ENCODE data around the gene MAP2. TPM values are rescaled to one million over a fixed set of nuclear protein-coding genes. Genes with fewer than 3 reads are reported as not detected.

Gene MAP2
- total and polyA plus RNA-seq, 2 donors (not counting 3 experiments of a cell fraction or from before 2014, with no cell fraction given) = 19.4 to 46.1 TPM

DNA sequence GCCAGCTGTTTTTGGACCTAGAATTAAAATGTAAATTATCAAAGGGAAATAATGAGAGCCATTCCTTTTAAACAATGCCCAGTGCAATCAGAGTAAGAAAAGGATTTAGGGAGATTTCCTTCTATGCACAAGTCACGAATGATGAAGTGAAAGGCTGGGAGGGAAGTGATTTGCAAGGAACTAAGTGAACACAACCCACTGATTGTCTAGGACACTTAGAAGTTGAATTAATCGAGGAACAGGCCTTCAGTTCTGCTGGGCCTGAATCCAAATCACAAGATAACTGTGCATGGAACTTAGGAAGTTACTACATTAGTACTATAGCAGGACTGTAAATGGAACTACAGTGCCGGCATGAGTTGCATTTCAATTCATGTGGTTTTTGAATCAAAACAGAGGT lies 17.7 kb downstream of the MAP2 start:
- Histone ChIP-seq H2AFZ (ENCODE audit: low read depth, low read length) (peak overlapping the region; percentile 77), H3K4me1 (ENCODE audit: control insufficient read depth, extremely low read depth, insufficient read depth, low read length) (peaks cover 4% of the 10 kb centered on the region), H3K9me3 (replicated peaks; ENCODE audit: control insufficient read depth, insufficient read depth, low read length) (no peaks in the 10 kb centered on the region), H3K9me1 (replicated peaks; ENCODE audit: control insufficient read depth, extremely low read depth, insufficient read depth, low read length) (no peaks in the 10 kb centered on the region), H3K79me2 (ENCODE audit: control insufficient read depth, insufficient read depth, low read length) (no peaks in the 10 kb centered on the region), H4K20me1 (replicated peaks; ENCODE audit: control insufficient read depth, extremely low read depth, insufficient read depth, low read length) (no peaks in the 10 kb centered on the region), H3K36me3 (ENCODE audit: control insufficient read depth in 2 of 2, extremely low read depth in 1 of 2, insufficient read depth in 2 of 2, low read length in 2 of 2) (no peaks in the 10 kb centered on the region), H3K27me3 (ENCODE audit: control insufficient read depth in 2 of 2, insufficient read depth in 2 of 2, low read length in 2 of 2) (no peaks in the 10 kb centered on the region), H3K27ac (ENCODE audit: insufficient read depth, low read depth, low read length) (no peak overlapping the region), H3K4me2 (ENCODE audit: insufficient read depth, low read length) (no peak overlapping the region), H3K4me3 (replicated peaks in 1 of 3; ENCODE audit: insufficient read depth in 1 of 3, low read depth in 1 of 3, low read length in 3 of 3) (no peak overlapping the region), H3K9ac (replicated peaks; ENCODE audit: extremely low read depth, insufficient read depth, low read length) (no peak overlapping the region)
- dilution Hi-C loops (cut with MboI; ENCODE audit: extremely low pct_ligation_motif_present, low sequenced_read_pairs) (no loop called here), intact Hi-C loops (cut with micrococcal nuclease) (no loop called here)
- POLR2A ChIA-PET = no interaction called here
- FAIRE-seq (no peak), DNase-seq (ENCODE audit: low read depth, low spot score) (peak; percentile 12)
- BruUV-seq (replicated peaks) = no TSS peak
- TF ChIP-seq POLR2AphosphoS5 (IDR thresholded peaks at IDR 0.05; ENCODE audit: insufficient read depth, low read depth, low read length) = no peak
- CTCF ChIA-PET = no interaction called here

DNA sequence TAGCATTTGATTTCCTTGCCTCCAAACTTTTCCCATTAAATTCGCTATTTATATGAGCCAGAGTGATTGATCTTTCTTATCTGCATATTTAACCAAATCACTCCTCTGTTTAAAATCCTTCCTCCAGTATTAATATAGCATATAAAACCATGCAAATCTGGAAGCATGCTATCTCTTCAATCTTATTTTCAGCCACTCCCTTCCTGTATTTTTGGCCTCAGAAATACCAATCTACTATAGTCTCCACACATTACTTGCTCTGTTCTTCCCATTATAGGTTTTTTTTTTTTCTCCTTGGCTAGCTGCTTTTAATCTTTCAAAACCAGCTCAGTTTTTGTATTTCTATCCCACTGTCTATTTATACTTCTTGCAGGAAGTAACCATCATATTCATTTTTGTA lies 19.1 kb downstream of the MAP2 start:
- no peak overlapping the region for H2AFZ ChIP-seq (ENCODE audit: low read depth, low read length)
- no peaks in the 10 kb centered on the region for H3K9me3 ChIP-seq (replicated peaks; ENCODE audit: control insufficient read depth, insufficient read depth, low read length)
- H3K27ac ChIP-seq (ENCODE audit: insufficient read depth, low read depth, low read length) = no peak overlapping the region
- BruUV-seq (replicated peaks) = no TSS peak
- CTCF ChIA-PET = interaction anchor here (1.0 to 1.2 kb wide), 3 partner anchors 8 to 20 kb away, joined by 3 to 4 read pairs (median 3); no protein-coding TSS in a partner anchor
- H3K4me2 ChIP-seq (ENCODE audit: insufficient read depth, low read length) = no peak overlapping the region
- dilution Hi-C loops (cut with MboI; ENCODE audit: extremely low pct_ligation_motif_present, low sequenced_read_pairs) (no loop called here), intact Hi-C loops (cut with micrococcal nuclease) (no loop called here)
- FAIRE-seq (no peak), DNase-seq (ENCODE audit: low read depth, low spot score) (no peak)
- H4K20me1 ChIP-seq (replicated peaks; ENCODE audit: control insufficient read depth, extremely low read depth, insufficient read depth, low read length) = no peaks in the 10 kb centered on the region
- TF ChIP-seq MYC (IDR thresholded peaks at IDR 0.05; ENCODE audit: low read depth, low read length) = no peak
- no peak for TF ChIP-seq EZH2 (IDR thresholded peaks at IDR 0.05; ENCODE audit: borderline replicate concordance, low read depth, low read length, severe bottlenecking)
- no peak for TF ChIP-seq FOS (IDR thresholded peaks at IDR 0.05; ENCODE audit: borderline replicate concordance, insufficient read depth, low read length)
- TF ChIP-seq, protein P1, sequence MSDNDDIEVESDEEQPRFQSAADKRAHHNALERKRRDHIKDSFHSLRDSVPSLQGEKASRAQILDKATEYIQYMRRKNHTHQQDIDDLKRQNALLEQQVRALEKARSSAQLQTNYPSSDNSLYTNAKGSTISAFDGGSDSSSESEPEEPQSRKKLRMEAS (IDR thresholded peaks at IDR 0.05; ENCODE audit: insufficient read depth, insufficient read length) = no peak
- TF ChIP-seq POLR2A (IDR thresholded peaks at IDR 0.05; ENCODE audit: low read depth, low read length) = no peak
- TF ChIP-seq, protein P2, sequence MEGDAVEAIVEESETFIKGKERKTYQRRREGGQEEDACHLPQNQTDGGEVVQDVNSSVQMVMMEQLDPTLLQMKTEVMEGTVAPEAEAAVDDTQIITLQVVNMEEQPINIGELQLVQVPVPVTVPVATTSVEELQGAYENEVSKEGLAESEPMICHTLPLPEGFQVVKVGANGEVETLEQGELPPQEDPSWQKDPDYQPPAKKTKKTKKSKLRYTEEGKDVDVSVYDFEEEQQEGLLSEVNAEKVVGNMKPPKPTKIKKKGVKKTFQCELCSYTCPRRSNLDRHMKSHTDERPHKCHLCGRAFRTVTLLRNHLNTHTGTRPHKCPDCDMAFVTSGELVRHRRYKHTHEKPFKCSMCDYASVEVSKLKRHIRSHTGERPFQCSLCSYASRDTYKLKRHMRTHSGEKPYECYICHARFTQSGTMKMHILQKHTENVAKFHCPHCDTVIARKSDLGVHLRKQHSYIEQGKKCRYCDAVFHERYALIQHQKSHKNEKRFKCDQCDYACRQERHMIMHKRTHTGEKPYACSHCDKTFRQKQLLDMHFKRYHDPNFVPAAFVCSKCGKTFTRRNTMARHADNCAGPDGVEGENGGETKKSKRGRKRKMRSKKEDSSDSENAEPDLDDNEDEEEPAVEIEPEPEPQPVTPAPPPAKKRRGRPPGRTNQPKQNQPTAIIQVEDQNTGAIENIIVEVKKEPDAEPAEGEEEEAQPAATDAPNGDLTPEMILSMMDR (IDR thresholded peaks at IDR 0.05; ENCODE audit: extremely low read depth in 1 of 2, insufficient read depth in 1 of 2, low read depth in 1 of 2, low read length in 2 of 2) = no peak
- TF ChIP-seq POLR2AphosphoS5 (IDR thresholded peaks at IDR 0.05; ENCODE audit: insufficient read depth, low read depth, low read length) = no peak
- TF ChIP-seq GATA2 (IDR thresholded peaks at IDR 0.05; ENCODE audit: insufficient read depth, insufficient read length, low read depth, low read length) = no peak
- TF ChIP-seq JUN (IDR thresholded peaks at IDR 0.05; ENCODE audit: borderline replicate concordance, insufficient read depth, insufficient read length, low read depth) = no peak
- no peaks in the 10 kb centered on the region for H3K79me2 ChIP-seq (ENCODE audit: control insufficient read depth, insufficient read depth, low read length)
- peaks cover 4% of the 10 kb centered on the region for H3K4me1 ChIP-seq (ENCODE audit: control insufficient read depth, extremely low read depth, insufficient read depth, low read length)
- no peaks in the 10 kb centered on the region for H3K27me3 ChIP-seq (ENCODE audit: control insufficient read depth in 2 of 2, insufficient read depth in 2 of 2, low read length in 2 of 2)
- POLR2A ChIA-PET = no interaction called here
- no peaks in the 10 kb centered on the region for H3K36me3 ChIP-seq (ENCODE audit: control insufficient read depth in 2 of 2, extremely low read depth in 1 of 2, insufficient read depth in 2 of 2, low read length in 2 of 2)
- no peaks in the 10 kb centered on the region for H3K9me1 ChIP-seq (replicated peaks; ENCODE audit: control insufficient read depth, extremely low read depth, insufficient read depth, low read length)
- H3K4me3 ChIP-seq (replicated peaks in 1 of 3; ENCODE audit: insufficient read depth in 1 of 3, low read depth in 1 of 3, low read length in 3 of 3) = no peak overlapping the region
- H3K9ac ChIP-seq (replicated peaks; ENCODE audit: extremely low read depth, insufficient read depth, low read length) = no peak overlapping the region

Measured in endothelial cell of umbilical vein (primary cell).